Measurements from ENCODE around the gene DSCAML1. TPM values are rescaled to one million over a fixed set of nuclear protein-coding genes. Genes with fewer than 3 reads are reported as not detected.

The DSCAML1 gene
- total and polyA plus RNA-seq, 2 experiments from 2014 or later: not detected

GRCh38 chr11:117752721-117753237 is 44.2 kb downstream of the DSCAML1 start:
- no peak for DNase-seq
- in situ Hi-C loops (cut with MboI): no loop called here

GRCh38 chr11:117752071-117752470 is 44.9 kb downstream of the DSCAML1 start:
- DNase-seq: no peak
- Histone ChIP-seq H3K4me2 (ENCODE audit: unreplicated experiment) (no peak overlapping the region), H3K4me3 (no peak overlapping the region), H3K36me3 (ENCODE audit: low read depth) (no peaks in the 10 kb centered on the region), H4K20me1 (ENCODE audit: insufficient read depth) (no peaks in the 10 kb centered on the region), H3F3A (ENCODE audit: insufficient read depth) (no peaks in the 10 kb centered on the region), H3K9ac (no peak overlapping the region), H3K27ac (no peak overlapping the region), H2AFZ (no peak overlapping the region), H3K27me3 (replicated peaks; ENCODE audit: insufficient read depth) (peaks cover 31% of the 10 kb centered on the region; the same call in 1 of the 2 replicates), H3K79me2 (ENCODE audit: insufficient read depth) (no peaks in the 10 kb centered on the region), H3K4me1 (ENCODE audit: insufficient read depth) (no peaks in the 10 kb centered on the region), H3K9me3 (ENCODE audit: low read depth) (no peaks in the 10 kb centered on the region), H3K9me2 (ENCODE audit: insufficient read depth) (no peaks in the 10 kb centered on the region)
- 42 to 47% methylated on average over 2 of the region's 2 CpGs for WGBS, 2 experiments (ENCODE audit: low coverage in 1 of 2, low lambda C conversion rate in 2 of 2, missing lambda C conversion rate in 2 of 2)
- in situ Hi-C loops (cut with MboI): no loop called here
- no peak for TF ChIP-seq EZH2 (IDR thresholded peaks at IDR 0.05; ENCODE audit: insufficient read depth, poor library complexity, severe bottlenecking)
- TF ChIP-seq EZH2phosphoT487 (IDR thresholded peaks at IDR 0.05; ENCODE audit: insufficient read depth, low read depth): no peak

More at GRCh38 chr11:117752721-117753237, 44.2 kb downstream of the DSCAML1 start:
- H2AFZ ChIP-seq: no peak overlapping the region
- no peaks in the 10 kb centered on the region for H3K36me3 ChIP-seq (ENCODE audit: low read depth)
- H3K4me3 ChIP-seq: no peak overlapping the region
- H3K9me3 ChIP-seq (ENCODE audit: low read depth): no peaks in the 10 kb centered on the region
- no peaks in the 10 kb centered on the region for H3K79me2 ChIP-seq (ENCODE audit: insufficient read depth)
- H3K9ac ChIP-seq: no peak overlapping the region
- WGBS, 2 experiments (ENCODE audit: low coverage in 1 of 2, low lambda C conversion rate in 2 of 2, missing lambda C conversion rate in 2 of 2): 39 to 47% methylated on average over 9 of the region's 9 CpGs
- H3F3A ChIP-seq (ENCODE audit: insufficient read depth): no peaks in the 10 kb centered on the region
- H3K27me3 ChIP-seq (replicated peaks; ENCODE audit: insufficient read depth): peaks cover 29% of the 10 kb centered on the region; the same call in 1 of the 2 replicates
- TF ChIP-seq EZH2 (IDR thresholded peaks at IDR 0.05; ENCODE audit: insufficient read depth, poor library complexity, severe bottlenecking): no peak
- TF ChIP-seq EZH2phosphoT487 (IDR thresholded peaks at IDR 0.05; ENCODE audit: insufficient read depth, low read depth): no peak
- no peaks in the 10 kb centered on the region for H4K20me1 ChIP-seq (ENCODE audit: insufficient read depth)
- no peaks in the 10 kb centered on the region for H3K4me1 ChIP-seq (ENCODE audit: insufficient read depth)
- H3K4me2 ChIP-seq (ENCODE audit: unreplicated experiment): no peak overlapping the region
- no peak overlapping the region for H3K27ac ChIP-seq
- H3K9me2 ChIP-seq (ENCODE audit: insufficient read depth): no peaks in the 10 kb centered on the region

GRCh38 chr11:117750916-117751662 is 45.9 kb downstream of the DSCAML1 start:
- WGBS, 2 experiments (ENCODE audit: low coverage in 1 of 2, low lambda C conversion rate in 2 of 2, missing lambda C conversion rate in 2 of 2): 59 to 61% methylated on average over 14 of the region's 14 CpGs
- H3K9me2 ChIP-seq (ENCODE audit: insufficient read depth): no peaks in the 10 kb centered on the region
- H3K4me2 ChIP-seq (ENCODE audit: unreplicated experiment): no peak overlapping the region
- no peaks in the 10 kb centered on the region for H3K9me3 ChIP-seq (ENCODE audit: low read depth)
- H3K27ac ChIP-seq: no peak overlapping the region
- H2AFZ ChIP-seq: no peak overlapping the region
- H3K4me3 ChIP-seq: no peak overlapping the region
- H3K27me3 ChIP-seq (replicated peaks; ENCODE audit: insufficient read depth): peaks cover 31% of the 10 kb centered on the region; the same call in 1 of the 2 replicates
- H3K9ac ChIP-seq: no peak overlapping the region
- no peaks in the 10 kb centered on the region for H3F3A ChIP-seq (ENCODE audit: insufficient read depth)
- TF ChIP-seq EZH2phosphoT487 (IDR thresholded peaks at IDR 0.05; ENCODE audit: insufficient read depth, low read depth) (no peak), EZH2 (IDR thresholded peaks at IDR 0.05; ENCODE audit: insufficient read depth, poor library complexity, severe bottlenecking) (no peak)
- no peak for DNase-seq
- H3K4me1 ChIP-seq (ENCODE audit: insufficient read depth): no peaks in the 10 kb centered on the region
- H3K79me2 ChIP-seq (ENCODE audit: insufficient read depth): no peaks in the 10 kb centered on the region
- H4K20me1 ChIP-seq (ENCODE audit: insufficient read depth): no peaks in the 10 kb centered on the region
- no peaks in the 10 kb centered on the region for H3K36me3 ChIP-seq (ENCODE audit: low read depth)
- in situ Hi-C loops (cut with MboI): no loop called here

GRCh38 chr11:117750357-117750756 is 46.7 kb downstream of the DSCAML1 start:
- no peak overlapping the region for H3K4me3 ChIP-seq
- H2AFZ ChIP-seq: no peak overlapping the region
- no peaks in the 10 kb centered on the region for H3K9me3 ChIP-seq (ENCODE audit: low read depth)
- H3K9me2 ChIP-seq (ENCODE audit: insufficient read depth): no peaks in the 10 kb centered on the region
- H3K4me1 ChIP-seq (ENCODE audit: insufficient read depth): no peaks in the 10 kb centered on the region
- 31 to 32% methylated on average over 5 of the region's 5 CpGs for WGBS, 2 experiments (ENCODE audit: low coverage in 1 of 2, low lambda C conversion rate in 2 of 2, missing lambda C conversion rate in 2 of 2)
- H3K27me3 ChIP-seq (replicated peaks; ENCODE audit: insufficient read depth): peaks cover 26% of the 10 kb centered on the region; the same call in 1 of the 2 replicates
- no peak for DNase-seq
- H3K27ac ChIP-seq: no peak overlapping the region
- no peaks in the 10 kb centered on the region for H3K79me2 ChIP-seq (ENCODE audit: insufficient read depth)
- no peaks in the 10 kb centered on the region for H4K20me1 ChIP-seq (ENCODE audit: insufficient read depth)
- H3K9ac ChIP-seq: no peak overlapping the region
- TF ChIP-seq EZH2phosphoT487 (IDR thresholded peaks at IDR 0.05; ENCODE audit: insufficient read depth, low read depth): no peak
- no peak for TF ChIP-seq EZH2 (IDR thresholded peaks at IDR 0.05; ENCODE audit: insufficient read depth, poor library complexity, severe bottlenecking)
- in situ Hi-C loops (cut with MboI): no loop called here
- H3K36me3 ChIP-seq (ENCODE audit: low read depth): no peaks in the 10 kb centered on the region
- no peaks in the 10 kb centered on the region for H3F3A ChIP-seq (ENCODE audit: insufficient read depth)
- no peak overlapping the region for H3K4me2 ChIP-seq (ENCODE audit: unreplicated experiment)
